ENCODE results near the gene KBTBD13.

DNA sequence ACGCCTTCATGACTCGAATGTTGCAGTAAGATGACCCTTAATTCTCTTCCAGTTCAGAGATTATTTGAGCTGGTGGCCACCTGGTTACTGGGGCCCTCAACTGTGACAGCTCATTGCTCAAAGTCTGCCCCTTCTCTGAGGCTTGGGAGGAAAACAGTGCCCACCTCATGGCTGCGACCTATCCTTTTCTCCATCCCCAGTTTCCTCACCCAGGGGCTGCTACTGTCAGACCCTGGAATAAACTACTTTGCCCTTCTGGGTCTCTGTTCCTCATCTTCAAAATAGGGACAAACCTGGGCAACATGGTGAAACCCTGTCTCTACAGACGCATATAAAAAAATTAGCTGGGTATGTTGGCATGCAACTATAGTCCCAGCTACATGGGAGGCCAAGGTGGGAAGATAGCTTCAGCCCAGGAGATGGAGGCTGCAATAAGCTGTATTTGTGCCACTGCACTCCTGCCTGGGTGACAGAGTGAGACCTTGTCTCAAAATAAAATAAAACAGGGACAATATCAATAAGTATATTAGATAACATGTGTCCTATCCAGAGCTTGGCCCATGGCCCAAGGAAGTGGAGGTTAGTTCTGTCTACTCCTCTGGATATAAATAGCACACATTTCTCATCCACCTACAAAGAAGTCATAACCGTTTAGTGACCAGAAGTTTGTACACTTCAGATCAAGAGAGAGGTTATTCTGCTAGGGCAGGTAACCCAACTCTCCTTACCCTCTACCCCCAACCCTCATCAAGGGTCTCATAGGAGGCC is 6.6 kb upstream of the KBTBD13 start:
- TF ChIP-seq, protein P1, sequence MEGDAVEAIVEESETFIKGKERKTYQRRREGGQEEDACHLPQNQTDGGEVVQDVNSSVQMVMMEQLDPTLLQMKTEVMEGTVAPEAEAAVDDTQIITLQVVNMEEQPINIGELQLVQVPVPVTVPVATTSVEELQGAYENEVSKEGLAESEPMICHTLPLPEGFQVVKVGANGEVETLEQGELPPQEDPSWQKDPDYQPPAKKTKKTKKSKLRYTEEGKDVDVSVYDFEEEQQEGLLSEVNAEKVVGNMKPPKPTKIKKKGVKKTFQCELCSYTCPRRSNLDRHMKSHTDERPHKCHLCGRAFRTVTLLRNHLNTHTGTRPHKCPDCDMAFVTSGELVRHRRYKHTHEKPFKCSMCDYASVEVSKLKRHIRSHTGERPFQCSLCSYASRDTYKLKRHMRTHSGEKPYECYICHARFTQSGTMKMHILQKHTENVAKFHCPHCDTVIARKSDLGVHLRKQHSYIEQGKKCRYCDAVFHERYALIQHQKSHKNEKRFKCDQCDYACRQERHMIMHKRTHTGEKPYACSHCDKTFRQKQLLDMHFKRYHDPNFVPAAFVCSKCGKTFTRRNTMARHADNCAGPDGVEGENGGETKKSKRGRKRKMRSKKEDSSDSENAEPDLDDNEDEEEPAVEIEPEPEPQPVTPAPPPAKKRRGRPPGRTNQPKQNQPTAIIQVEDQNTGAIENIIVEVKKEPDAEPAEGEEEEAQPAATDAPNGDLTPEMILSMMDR (IDR thresholded peaks at IDR 0.05), result no peak
- TF ChIP-seq POLR2A (IDR thresholded peaks at IDR 0.05), result no peak

Data from testis (tissue), 2 donors.